C4-2B (cell line): ENCODE results near the gene PCDHB1.

ENCODE experiments used
- H3K27ac ChIP-seq: fragments of 450-650 bp; 2 replicates; pipeline ENCODE4 v1.5.1; 2017
- ZFX ChIP-seq: fragments of 450-650 bp; IDR thresholded peaks from 2 replicates; pipeline ENCODE4 v1.6.1; 2017
- TF ChIP-seq, protein P1 (sequence below): fragments of 450-650 bp; conservative IDR thresholded peaks from 2 replicates; pipeline ENCODE4 v1.5.1; 2017; ENCODE audit warnings: mild to moderate bottlenecking

Gene PCDHB1

DNA sequence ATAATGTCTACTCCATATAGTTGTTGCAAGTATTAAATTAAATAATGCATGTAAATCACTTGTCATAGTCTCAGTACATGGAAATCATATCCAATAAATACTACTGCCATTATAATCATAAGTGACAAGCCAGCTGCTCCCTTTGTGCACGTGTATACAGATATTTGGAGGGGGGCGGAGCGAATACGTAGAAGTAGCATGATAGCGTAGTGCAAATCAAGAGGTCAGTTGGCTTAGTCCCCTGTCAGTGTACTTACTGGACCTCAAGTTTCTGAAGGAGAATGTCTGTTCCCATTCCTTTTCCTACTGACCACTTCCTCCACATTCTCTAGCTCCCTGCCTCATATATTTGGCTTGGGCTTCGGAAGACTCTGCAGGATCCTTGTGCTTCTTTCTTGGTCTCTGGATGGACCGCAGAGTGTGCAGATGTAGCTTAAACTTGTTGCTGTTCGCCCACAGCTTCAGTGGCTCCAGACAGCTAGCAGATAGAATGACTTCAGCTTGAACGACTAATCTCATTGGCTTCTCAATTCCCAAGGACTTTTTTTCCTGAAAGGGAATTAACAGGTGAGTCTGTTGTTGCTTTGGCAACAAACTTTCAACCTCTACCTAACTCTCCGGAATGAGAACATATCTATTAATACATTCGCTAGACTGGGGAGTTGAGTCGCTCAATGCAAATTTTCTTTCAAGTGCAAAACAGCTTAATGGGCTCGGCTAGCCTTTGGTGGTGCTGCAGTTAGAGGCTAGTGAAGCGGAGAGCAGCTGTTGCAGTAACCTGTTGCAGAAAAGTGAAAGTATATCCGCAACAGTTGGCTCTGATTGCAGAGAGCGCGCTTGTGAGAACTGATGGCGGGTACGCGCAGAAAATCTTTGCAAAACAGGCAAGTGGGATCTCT lies at the start of gene PCDHB1:
PCDHB1 (plus strand) TSS at position 753 of the 899 bp plus-strand sequence; CDS start at position 850, 97 bp downstream.
- TF ChIP-seq ZFX = no peak
- TF ChIP-seq, protein P1, sequence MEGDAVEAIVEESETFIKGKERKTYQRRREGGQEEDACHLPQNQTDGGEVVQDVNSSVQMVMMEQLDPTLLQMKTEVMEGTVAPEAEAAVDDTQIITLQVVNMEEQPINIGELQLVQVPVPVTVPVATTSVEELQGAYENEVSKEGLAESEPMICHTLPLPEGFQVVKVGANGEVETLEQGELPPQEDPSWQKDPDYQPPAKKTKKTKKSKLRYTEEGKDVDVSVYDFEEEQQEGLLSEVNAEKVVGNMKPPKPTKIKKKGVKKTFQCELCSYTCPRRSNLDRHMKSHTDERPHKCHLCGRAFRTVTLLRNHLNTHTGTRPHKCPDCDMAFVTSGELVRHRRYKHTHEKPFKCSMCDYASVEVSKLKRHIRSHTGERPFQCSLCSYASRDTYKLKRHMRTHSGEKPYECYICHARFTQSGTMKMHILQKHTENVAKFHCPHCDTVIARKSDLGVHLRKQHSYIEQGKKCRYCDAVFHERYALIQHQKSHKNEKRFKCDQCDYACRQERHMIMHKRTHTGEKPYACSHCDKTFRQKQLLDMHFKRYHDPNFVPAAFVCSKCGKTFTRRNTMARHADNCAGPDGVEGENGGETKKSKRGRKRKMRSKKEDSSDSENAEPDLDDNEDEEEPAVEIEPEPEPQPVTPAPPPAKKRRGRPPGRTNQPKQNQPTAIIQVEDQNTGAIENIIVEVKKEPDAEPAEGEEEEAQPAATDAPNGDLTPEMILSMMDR = no peak
- H3K27ac ChIP-seq = no peak within 1 kb of the TSS

DNA sequence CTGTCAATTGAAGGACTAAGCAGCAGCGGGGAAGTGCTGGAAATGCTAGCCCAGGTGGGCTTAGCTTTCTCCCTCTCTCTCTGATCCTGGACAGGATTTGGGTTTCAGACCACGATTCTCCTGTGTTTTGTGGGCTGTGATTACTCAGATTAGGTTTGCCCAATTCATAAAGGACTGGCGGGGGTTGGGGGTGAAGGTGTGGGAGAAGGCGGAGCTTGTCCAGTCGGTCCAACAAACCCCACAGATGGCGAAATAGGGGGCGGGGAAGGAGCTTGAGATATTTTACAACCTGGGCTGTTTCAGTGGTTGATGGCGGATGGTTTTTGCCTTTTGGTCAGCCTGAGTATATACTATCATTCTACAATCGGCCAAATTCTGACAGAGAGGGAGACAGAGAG lies 49.7 kb upstream of the PCDHB1 start:
- H3K27ac ChIP-seq = no peak overlapping the region
- TF ChIP-seq, protein P1 = no peak
- no peak for TF ChIP-seq ZFX

DNA sequence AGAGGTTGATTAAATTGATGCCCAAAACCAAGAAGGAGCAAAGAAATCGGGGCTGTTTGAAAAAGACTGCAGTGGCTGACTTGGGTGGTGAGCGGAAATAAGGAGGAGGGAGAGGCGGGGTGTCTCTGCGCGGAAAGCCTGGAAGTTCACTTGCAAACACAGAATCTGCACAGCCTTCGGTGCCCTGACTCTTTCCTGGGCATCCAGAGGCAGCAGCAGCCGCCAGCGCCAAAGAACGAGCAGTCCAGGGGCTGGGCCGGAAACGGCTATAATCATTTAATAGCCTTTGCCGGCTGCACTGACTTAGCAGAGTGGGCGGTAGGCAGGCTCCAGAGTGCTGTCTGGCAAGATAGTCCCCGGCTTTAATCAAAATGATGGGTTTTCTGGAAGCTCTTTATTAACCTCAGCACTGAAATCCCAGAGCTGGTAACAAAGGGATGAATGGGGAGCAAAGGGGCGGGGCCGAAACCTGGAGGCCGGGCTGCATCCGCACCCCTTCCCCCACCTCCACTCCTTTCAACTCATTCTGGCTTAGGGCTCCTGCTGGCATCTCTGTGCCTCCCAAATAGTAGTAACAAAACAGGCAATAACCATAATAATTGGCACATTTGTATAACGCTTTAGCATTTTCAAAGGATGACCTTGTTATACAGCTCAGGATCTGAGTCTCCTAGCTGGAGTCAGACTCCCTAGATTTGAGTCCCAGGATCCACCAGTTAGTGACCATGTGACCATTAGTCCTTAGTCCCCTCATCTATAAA lies 49.1 kb upstream of the PCDHB1 start:
- no peak for TF ChIP-seq ZFX
- TF ChIP-seq, protein P1 = no peak
- no peak overlapping the region for H3K27ac ChIP-seq

DNA sequence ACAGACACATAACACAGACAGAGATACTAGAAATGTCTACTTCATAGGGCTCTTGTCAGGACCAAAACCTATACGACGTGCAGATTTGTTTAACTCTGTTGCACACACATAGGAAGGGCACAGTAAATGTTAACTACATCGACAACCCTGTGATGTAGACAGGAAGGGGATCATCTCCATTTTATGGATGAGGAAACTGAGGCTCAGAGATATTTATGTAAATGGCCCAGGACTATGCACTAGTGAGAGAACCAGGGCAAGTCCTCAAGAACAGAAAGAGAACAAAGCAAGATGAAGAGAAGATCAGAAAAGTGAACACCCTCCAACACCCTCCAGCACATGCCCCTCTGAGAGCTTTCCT lies 48.6 kb upstream of the PCDHB1 start:
- H3K27ac ChIP-seq = no peak overlapping the region

GRCh38 chr5:141003031-141003430 lies 48.1 kb upstream of the PCDHB1 start:
- TF ChIP-seq ZFX = no peak
- TF ChIP-seq, protein P1 = no peak
- no peak overlapping the region for H3K27ac ChIP-seq

More for the DNA sequence above, 48.6 kb upstream of the PCDHB1 start:
- TF ChIP-seq ZFX = no peak
- TF ChIP-seq, protein P1 = no peak

- no peak overlapping the region for H3K27ac ChIP-seq
- TF ChIP-seq, protein P1 = no peak
Observed at GRCh38 chr5:141003791-141004611, 47.2 kb upstream of the PCDHB1 start.
